Natural killer cell (primary cell): ENCODE results near the gene FARP2. TPM values are rescaled to one million over a fixed set of nuclear protein-coding genes. Genes with fewer than 3 reads are reported as not detected.
A peak's percentile ranks its signal among the peaks of the same experiment; 100 is the strongest.

Experiments used
- ATAC-seq, 3 donors: fragments of 150-1000 bp in 2 of 3; fragments of 200-7000 bp in 1 of 3; cut with Tn5 transposase; 1 replicate in 1 of 3; 2 replicates in 2 of 3; pipeline ENCODE4 v1.10.0; 2021; ENCODE audit warnings: mild to moderate bottlenecking in 2 of 3, moderate library complexity in 2 of 3
- DNase-seq, 2 donors: peaks; one replicate each; pipeline versions ENCODE4 v3.0.0 to v3.0.0-alpha.2; 2013 to 2021; ENCODE audit warnings: mixed read lengths in 1 of 2
- H3K27ac ChIP-seq: one replicate; pipeline ENCODE4 v1.5.1; 2013; ENCODE audit warnings: mild to moderate bottlenecking, low read length
- H3K27me3 ChIP-seq: one replicate; pipeline ENCODE4 v1.6.1; 2013; ENCODE audit warnings: low read length; ENCODE audit not compliant: control insufficient read depth, insufficient read depth
- H3K36me3 ChIP-seq: one replicate; pipeline ENCODE4 v1.6.1; 2013; ENCODE audit warnings: low read length; ENCODE audit not compliant: control insufficient read depth, insufficient read depth
- H3K4me1 ChIP-seq: one replicate; pipeline ENCODE4 v1.6.1; 2013; ENCODE audit warnings: low read length; ENCODE audit not compliant: control insufficient read depth, insufficient read depth
- H3K4me3 ChIP-seq: one replicate; pipeline ENCODE4 v1.5.1; 2013; ENCODE audit warnings: low read length
- H3K9me3 ChIP-seq: one replicate; pipeline ENCODE4 v1.6.1; 2013; ENCODE audit warnings: low read length; ENCODE audit not compliant: control insufficient read depth, insufficient read depth
- H3K27ac Mint-ChIP-seq, 2 donors: one replicate each; pipeline ENCODE4 v1.8.0; 2022; ENCODE audit warnings: mild to moderate bottlenecking in 2 of 2, mixed read lengths in 2 of 2, moderate library complexity in 1 of 2
- H3K27me3 Mint-ChIP-seq, 2 donors: one replicate each; pipeline ENCODE4 v1.8.0; 2022; ENCODE audit warnings: low read depth in 2 of 2, mixed read lengths in 2 of 2
- H3K36me3 Mint-ChIP-seq: one replicate; pipeline ENCODE4 v1.8.0; 2022; ENCODE audit warnings: mixed read lengths
- H3K4me1 Mint-ChIP-seq, 2 donors: one replicate each; pipeline ENCODE4 v1.8.0; 2022; ENCODE audit warnings: mixed read lengths in 2 of 2
- H3K4me3 Mint-ChIP-seq: one replicate; pipeline ENCODE4 v1.8.0; 2022; ENCODE audit warnings: mild to moderate bottlenecking, moderate library complexity, mixed read lengths
- H3K9me3 Mint-ChIP-seq, 2 donors: one replicate each; pipeline ENCODE4 v1.8.0; 2022; ENCODE audit warnings: mixed read lengths in 2 of 2
- WGBS: methylation state at CpG from one replicate; pipeline ENCODE4 v1.1.7; 2013; ENCODE audit warnings: missing lambda C conversion rate; ENCODE audit not compliant: insufficient coverage; 5-methylcytosine and 5-hydroxymethylcytosine counted together
- intact Hi-C: fragments of 100-400 bp; cut with micrococcal nuclease; formaldehyde crosslinking; loops from one replicate; pipeline ENCODE4 v1.14.2; 2022
- total RNA-seq, 4 donors: library from RNA; stranded (reverse); fragments of 120-200 nt in 1 of 4; gene quantifications; one replicate each; pipeline versions ENCODE4 v1.2.3 to v1.2.4, GENCODE V29; 2013 to 2022
- TF ChIP-seq, protein P1 (sequence below): fragments of 200-600 bp; IDR thresholded peaks from one replicate; pipeline ENCODE4 v1.8.0; 2022; ENCODE audit warnings: antibody characterized with exemption

FARP2 gene
- total RNA-seq, 3 donors from 2014 or later (not counting 1 experiment from before 2014, with no cell fraction given) = 26.8 to 40.6 (median 31.6) TPM

DNA sequence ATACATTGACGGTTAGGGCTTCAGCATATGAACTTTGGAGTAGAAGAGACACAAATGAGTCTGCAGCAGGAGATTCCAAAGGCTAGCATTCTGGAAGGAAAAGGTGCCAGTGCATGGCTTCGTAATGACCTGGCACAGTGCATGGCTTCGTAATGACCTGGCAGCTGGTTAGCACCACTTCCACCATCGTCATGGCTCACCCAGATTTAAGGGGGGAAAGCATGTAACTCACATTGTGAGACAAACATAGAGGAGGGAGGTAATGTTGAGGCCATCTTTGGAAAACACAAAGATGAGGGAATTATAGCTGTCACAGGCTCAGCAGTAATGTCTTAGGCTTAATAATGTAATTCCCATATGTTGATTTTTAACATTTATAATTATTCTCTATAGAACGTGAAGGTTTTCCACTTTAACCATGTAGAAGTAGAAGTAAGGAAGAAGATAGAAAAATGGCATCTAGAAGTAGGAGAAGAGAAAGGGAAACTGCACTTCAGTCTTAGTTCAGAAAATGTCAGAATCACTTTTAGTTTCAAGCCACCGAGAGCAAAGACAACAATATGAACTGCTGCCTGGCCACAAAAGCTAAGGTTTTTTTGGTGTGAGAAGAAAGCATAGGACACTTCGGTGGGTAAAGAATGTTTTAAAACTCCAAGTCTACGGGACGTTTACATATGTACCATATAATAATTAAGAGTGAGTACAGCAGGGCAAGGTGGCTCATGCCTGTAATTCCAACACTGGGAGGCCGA, 159.1 kb downstream of the FARP2 start:
- Histone ChIP-seq H3K36me3 (no peaks in the 10 kb centered on the region), H3K9me3 (no peaks in the 10 kb centered on the region), H3K27me3 (no peaks in the 10 kb centered on the region), H3K27ac (no peak overlapping the region), H3K4me1 (peaks cover 4% of the 10 kb centered on the region), H3K4me3 (no peak overlapping the region)
- ATAC-seq (peak in 2 of 3 donors; percentile 38 to 62), DNase-seq (no peak)
- Mint-ChIP-seq H3K9me3 (peaks cover 4 to 7% of the 10 kb centered on the region in 2 donors), H3K4me1 (peaks cover 13 to 25% of the 10 kb centered on the region in 2 donors), H3K27ac (peak overlapping the region; percentile 77 to 80), H3K27me3 (peaks cover 0 to 3% of the 10 kb centered on the region in 2 donors), H3K36me3 (no peaks in the 10 kb centered on the region), H3K4me3 (peak overlapping the region; percentile 43)
- WGBS = 74% methylated on average over 5 of the region's 10 CpGs
- intact Hi-C loops = no loop called here
- TF ChIP-seq, protein P1, sequence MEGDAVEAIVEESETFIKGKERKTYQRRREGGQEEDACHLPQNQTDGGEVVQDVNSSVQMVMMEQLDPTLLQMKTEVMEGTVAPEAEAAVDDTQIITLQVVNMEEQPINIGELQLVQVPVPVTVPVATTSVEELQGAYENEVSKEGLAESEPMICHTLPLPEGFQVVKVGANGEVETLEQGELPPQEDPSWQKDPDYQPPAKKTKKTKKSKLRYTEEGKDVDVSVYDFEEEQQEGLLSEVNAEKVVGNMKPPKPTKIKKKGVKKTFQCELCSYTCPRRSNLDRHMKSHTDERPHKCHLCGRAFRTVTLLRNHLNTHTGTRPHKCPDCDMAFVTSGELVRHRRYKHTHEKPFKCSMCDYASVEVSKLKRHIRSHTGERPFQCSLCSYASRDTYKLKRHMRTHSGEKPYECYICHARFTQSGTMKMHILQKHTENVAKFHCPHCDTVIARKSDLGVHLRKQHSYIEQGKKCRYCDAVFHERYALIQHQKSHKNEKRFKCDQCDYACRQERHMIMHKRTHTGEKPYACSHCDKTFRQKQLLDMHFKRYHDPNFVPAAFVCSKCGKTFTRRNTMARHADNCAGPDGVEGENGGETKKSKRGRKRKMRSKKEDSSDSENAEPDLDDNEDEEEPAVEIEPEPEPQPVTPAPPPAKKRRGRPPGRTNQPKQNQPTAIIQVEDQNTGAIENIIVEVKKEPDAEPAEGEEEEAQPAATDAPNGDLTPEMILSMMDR = no peak

DNA sequence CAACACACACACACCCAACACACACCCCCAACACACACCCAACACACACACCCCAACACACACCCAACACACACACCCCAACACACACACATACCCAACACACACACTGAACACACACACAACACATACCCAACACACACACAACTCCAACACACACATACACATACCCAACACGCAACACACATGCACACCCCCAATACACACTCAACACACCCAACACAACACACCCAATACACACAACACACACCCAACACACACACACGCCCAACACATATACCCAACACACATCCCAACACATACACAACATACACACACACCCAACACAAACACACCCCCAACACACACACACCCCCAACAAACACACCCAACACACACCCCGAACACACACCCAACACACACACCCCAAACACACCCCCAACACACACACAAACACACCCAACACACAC, 160.5 kb downstream of the FARP2 start:
- Mint-ChIP-seq H3K27ac (peak overlapping the region in 1 of 2 donors; percentile 67), H3K4me3 (no peak overlapping the region), H3K4me1 (peaks cover 22 to 32% of the 10 kb centered on the region in 2 donors), H3K9me3 (peaks cover 4 to 7% of the 10 kb centered on the region in 2 donors), H3K27me3 (peaks cover 0 to 3% of the 10 kb centered on the region in 2 donors), H3K36me3 (no peaks in the 10 kb centered on the region)
- Histone ChIP-seq H3K9me3 (no peaks in the 10 kb centered on the region), H3K4me3 (no peak overlapping the region), H3K4me1 (peaks cover 10% of the 10 kb centered on the region), H3K36me3 (no peaks in the 10 kb centered on the region), H3K27me3 (no peaks in the 10 kb centered on the region), H3K27ac (no peak overlapping the region)
- TF ChIP-seq, protein P1 = no peak
- ATAC-seq (no peak), DNase-seq (no peak)
- WGBS = 94% methylated on average over 3 of the region's 3 CpGs
- intact Hi-C loops = no loop called here

DNA sequence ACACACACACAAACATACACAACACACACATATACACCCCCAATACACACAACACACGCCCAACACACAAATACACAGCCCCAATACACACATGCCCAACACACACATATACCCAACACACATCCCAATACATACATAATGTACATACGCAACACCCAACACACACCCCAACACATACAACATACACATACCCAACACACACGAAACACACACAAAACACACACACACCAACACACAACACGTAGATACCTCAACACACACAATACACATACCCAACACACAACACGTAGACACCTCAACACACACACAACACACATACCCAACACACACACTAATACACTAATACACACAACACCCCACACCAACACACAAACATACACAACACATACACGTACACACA, 161.2 kb downstream of the FARP2 start:
- Mint-ChIP-seq H3K27ac (peak overlapping the region in 1 of 2 donors; percentile 6), H3K4me3 (no peak overlapping the region), H3K9me3 (peaks cover 4 to 7% of the 10 kb centered on the region in 2 donors), H3K4me1 (peaks cover 22 to 32% of the 10 kb centered on the region in 2 donors), H3K36me3 (no peaks in the 10 kb centered on the region), H3K27me3 (peaks cover 0 to 3% of the 10 kb centered on the region in 2 donors)
- WGBS = 96% methylated on average over 6 of the region's 6 CpGs
- intact Hi-C loops = no loop called here
- peaks cover 10% of the 10 kb centered on the region for H3K4me1 ChIP-seq
- TF ChIP-seq, protein P1 = no peak
- DNase-seq (no peak), ATAC-seq (no peak)
- H3K27me3 ChIP-seq = no peaks in the 10 kb centered on the region
- H3K27ac ChIP-seq = no peak overlapping the region
- H3K36me3 ChIP-seq = no peaks in the 10 kb centered on the region
- no peaks in the 10 kb centered on the region for H3K9me3 ChIP-seq
- H3K4me3 ChIP-seq = no peak overlapping the region
